Cardiac fibroblast (primary cell): ENCODE measurements around the gene HJURP.

Source experiments
- DNase-seq, 2 donors: peaks; one replicate each; pipeline versions ENCODE4 v3.0.0 to v3.0.0-alpha.2; 2010; ENCODE audit warnings: low read depth in 2 of 2
- H3K4me3 ChIP-seq, 2 donors: replicated peaks in 1 of 2; 1 replicate in 1 of 2; 2 replicates in 1 of 2; pipeline ENCODE4 v1.5.1; 2011; ENCODE audit warnings: low read depth in 2 of 2, low read length in 2 of 2, mild to moderate bottlenecking in 2 of 2, moderate library complexity in 1 of 2
- CTCF ChIP-seq: IDR thresholded peaks from one replicate; pipeline ENCODE4 v1.5.1; 2011; ENCODE audit warnings: low read depth, mild to moderate bottlenecking, low read length, inconsistent platforms

Gene HJURP

DNA sequence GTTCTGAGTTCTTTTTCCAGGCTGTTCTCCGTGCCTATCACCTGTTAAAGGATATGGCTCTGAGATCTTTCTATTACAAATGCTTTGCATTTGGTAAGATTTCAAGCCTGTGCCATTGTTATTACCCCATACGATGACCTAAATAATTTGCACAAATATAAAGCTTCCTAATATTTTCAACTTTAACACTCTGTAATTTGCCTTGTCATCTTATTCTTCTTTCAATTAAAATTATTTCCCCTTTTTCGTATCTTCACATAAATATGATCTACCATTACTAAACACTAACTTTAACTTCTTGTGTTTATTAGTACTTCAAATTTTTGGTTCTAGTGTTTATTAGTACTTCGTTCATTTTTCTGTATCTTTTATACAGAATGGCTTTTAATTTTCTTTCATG lies 17.1 kb upstream of the HJURP start:
- DNase-seq, result no peak
- no peak for TF ChIP-seq CTCF
- no peak overlapping the region for H3K4me3 ChIP-seq

DNA sequence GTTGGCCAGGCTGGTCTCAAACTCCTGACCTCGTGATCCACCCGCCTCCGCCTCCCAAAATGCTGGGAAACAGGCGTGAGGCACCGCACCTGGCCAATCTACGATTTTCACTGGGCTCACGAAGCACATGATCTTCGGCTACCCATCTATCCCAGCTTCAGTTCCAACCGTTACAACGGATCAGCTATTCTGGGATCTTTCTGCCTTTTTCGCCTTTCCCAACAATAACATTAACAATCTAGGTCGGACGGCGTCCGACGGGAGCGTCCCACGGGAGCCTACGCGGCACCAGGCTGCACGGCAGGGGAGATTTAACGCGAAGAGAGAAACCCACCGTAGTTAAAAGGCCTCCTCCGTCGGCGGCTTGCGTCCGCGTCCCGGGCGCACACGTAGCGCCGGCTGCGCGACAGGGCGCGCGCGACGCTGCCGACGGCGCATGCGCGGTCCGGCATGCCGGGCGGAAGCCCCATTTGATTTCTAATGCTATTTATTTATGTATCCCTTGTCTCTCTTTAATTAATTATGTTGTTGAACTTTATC lies 13.7 kb upstream of the HJURP start, which contains the start of gene MSL3B:
MSL3B (minus strand) TSS at position 394 of the 540 bp plus-strand sequence.
- DNase-seq, result peak; percentile 67 to 69
- TF ChIP-seq CTCF, result no peak

DNA sequence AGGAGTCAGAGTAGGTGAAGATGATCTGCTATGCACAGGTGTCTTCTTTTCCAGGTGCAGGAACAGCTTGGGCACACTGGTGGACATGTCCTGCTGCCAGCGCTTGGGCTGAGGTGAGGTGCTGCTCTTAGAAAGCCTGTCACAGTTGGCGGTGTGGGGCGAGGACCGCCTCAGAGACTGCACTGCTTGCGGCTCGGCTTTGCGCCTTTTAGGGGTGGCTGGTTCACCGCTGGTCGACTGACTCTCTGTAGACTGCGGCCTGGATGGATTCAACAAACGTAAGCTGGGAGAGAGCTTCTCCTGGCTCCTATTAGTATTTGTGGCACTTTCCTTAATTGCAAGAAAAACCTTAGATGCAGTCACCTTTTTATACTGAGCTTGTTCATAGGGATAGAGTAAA lies 12.1 kb upstream of the HJURP start:
- no peak overlapping the region for H3K4me3 ChIP-seq
- DNase-seq, result no peak
- TF ChIP-seq CTCF, result no peak

More for the DNA sequence above, 13.7 kb upstream of the HJURP start, which contains the start of gene MSL3B:
- peak within 1 kb of the TSS; percentile 60 to 64 for H3K4me3 ChIP-seq

GRCh38 chr2:233865838-233866237 lies 11.5 kb upstream of the HJURP start:
- no peak overlapping the region for H3K4me3 ChIP-seq
- TF ChIP-seq CTCF, result peak; percentile 19
- DNase-seq, result no peak

DNA sequence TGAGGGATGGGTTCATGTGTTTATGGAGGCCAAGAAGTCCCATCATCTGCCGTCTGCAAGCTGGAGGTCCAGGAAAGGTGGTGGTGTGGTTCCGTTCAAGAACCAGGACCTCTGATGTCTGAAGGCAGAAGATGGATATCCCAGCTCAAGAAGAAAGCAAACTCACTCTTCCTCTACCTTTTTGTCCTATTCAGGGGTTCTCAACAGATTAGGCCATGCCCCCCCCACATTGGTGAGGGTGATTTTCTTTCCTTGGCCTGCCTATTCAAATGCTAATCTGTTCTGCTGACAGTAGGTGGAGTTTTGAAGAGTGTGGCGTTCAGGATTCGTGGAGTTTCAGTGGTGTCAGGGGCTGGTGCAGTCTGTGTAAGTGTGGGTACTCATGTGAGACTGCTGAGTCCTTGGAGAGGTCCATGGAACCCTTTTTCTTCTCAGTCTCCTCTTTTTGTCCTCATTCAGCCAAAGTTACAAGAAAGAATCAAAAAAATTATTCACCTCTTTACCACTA lies 8.0 kb upstream of the HJURP start:
- TF ChIP-seq CTCF, result no peak
- no peak overlapping the region for H3K4me3 ChIP-seq
- DNase-seq, result no peak

GRCh38 chr2:233858331-233858730 lies 4.0 kb upstream of the HJURP start:
- DNase-seq, result no peak
- H3K4me3 ChIP-seq, result no peak overlapping the region
- no peak for TF ChIP-seq CTCF

DNA sequence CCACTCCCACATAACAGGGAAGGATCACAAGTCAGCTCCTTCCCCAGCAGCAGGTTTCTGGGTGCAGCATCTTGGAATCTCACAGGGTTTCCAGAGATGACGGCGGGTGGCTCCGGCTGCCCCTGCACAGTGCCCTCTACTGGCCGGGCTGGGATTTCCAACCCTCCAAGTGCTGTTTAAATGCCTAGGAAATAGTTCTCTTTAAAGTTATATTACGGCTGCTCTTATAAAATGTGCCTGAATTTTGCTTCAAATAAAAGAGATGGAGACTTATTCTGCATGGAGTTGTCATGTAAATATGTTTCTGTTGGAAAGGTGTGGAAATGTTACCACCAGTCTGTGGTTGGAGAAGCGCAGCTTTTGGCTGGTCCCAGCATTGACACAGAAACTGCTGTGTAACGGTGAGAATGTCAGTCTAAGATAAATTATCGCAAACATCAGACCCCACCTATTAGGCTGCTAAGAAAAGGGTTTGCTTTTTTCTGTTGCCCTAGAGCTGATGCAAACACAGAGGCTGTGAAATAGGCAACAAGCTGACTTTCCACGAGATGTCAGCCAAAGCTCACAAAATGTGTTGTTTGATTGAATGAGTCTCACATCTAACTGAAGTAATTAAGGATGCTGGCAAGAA lies 3.3 kb upstream of the HJURP start:
- peak; percentile 26 to 44 for DNase-seq
- peak; percentile 78 for TF ChIP-seq CTCF
- no peak overlapping the region for H3K4me3 ChIP-seq
